Fibroblast of lung (primary cell): Measurements from ENCODE around the gene WIPF2.

Experiments used
- CTCF ChIP-seq, 2 donors: IDR thresholded peaks in 1 of 2; conservative IDR thresholded peaks in 1 of 2; 1 replicate in 1 of 2; 2 replicates in 1 of 2; pipeline ENCODE4 v1.5.1; 2011 to 2012; ENCODE audit warnings: low read length in 2 of 2, control low read depth in 1 of 2, inconsistent platforms in 1 of 2, low read depth in 1 of 2, mild to moderate bottlenecking in 1 of 2
- EZH2 ChIP-seq: IDR thresholded peaks from 2 replicates; pipeline ENCODE4 v1.5.1; 2012; ENCODE audit warnings: low read length, control low read depth, mild to moderate bottlenecking; ENCODE audit errors: missing control alignments

- TF ChIP-seq EZH2 (no peak), CTCF (conservative IDR thresholded peaks at IDR 0.05 in 1 of 2, IDR thresholded peaks at IDR 0.05 in 1 of 2; ENCODE audit: low read depth in 1 of 2, low read length in 2 of 2) (no peak)
Observed at GRCh38 chr17:40260528-40260927, 41.4 kb downstream of the WIPF2 start.
